Hematopoietic multipotent progenitor cell treated with erythropoietin and hydrocortisone succinate and interleukin-3 and kit ligand, for 17 days (in vitro differentiated cells): ENCODE results near the gene UBTD2.
"Not testable (repeated sequence)": the region's sequence is repeated elsewhere in the genome, so short reads cannot be mapped to it uniquely, and the experiment has no call there.

ENCODE experiments used
- DNase-seq: peaks from one replicate; pipeline ENCODE4 v3.0.0-alpha.2; 2015; ENCODE audit warnings: low spot score

Gene UBTD2

DNA sequence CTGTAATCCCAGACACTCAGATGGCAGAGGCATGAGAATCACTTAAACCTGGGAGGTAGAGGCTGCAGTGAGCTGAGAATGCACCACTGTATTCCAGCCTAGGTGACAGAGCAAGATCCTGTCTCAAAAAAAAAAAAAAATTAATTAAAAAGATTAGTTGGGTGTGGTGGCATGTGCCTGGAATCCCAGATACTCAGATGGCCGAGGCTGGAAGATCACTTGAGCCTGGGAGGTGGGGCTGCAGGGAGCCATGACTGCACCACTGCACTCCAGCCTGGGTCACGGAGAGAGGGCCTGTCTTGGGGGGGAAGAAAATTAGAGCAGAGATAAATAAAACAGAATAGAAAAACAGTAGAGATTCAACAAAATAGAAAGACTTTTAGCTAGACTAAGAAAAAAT lies 34.9 kb downstream of the UBTD2 start:
- no peak for DNase-seq

DNA sequence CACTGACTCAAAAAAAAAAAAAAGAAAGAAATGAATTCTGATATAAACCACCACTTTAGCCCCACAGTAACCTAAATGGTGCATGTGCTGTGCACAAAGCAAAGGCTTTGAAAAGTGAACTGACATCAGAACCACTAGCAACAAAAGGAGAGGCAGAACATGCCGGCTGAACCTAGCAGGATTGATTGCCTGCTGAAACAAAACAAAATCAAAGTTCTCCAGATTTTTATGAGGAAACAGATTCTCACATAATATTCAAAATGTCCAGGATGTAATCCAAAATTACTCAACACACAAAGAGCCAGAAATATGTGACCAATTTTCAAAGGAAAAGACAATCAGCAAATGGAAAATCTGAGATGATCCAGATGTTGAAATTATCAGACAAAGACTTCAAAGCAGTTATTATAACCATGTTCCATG lies 37.9 kb downstream of the UBTD2 start:
- no peak for DNase-seq

DNA sequence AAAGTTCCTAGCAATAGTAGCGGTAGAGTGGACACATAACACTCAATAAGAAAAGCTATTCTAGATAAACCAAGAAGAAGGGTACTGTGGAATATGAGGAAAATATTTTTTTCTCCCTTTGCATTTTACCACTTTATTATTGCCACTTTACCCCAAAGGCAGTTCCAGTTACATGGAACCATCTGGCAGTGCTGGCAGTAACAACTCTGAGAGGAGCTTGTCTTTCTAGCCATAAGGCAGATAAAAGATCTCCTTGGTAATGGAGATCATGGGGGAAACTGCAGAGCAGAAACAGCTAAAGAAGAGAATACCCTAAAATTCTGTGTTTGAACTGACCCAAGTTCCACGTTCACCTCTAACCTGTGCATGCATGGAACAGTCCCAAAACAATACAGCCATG lies 38.5 kb downstream of the UBTD2 start:
- no peak for DNase-seq

DNA sequence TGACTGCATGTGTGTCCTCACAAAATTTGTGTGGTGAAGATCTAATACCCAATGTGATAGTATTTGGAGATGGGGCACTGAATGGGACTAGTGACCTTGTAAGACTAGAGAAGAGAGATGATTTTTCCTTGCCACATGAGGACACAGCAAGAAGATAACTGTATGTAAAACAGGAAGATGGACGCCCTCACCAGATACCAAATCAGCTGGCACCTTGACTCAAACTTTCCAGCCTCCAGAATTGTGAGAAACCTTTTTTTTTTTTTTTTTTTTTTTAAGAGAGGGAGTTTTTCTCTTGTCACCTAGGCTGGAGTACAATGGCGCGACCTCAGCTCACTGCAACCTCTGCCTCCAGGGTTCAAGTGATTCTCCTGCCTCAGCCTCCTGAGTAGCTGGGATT lies 40.3 kb downstream of the UBTD2 start:
- DNase-seq = no peak

DNA sequence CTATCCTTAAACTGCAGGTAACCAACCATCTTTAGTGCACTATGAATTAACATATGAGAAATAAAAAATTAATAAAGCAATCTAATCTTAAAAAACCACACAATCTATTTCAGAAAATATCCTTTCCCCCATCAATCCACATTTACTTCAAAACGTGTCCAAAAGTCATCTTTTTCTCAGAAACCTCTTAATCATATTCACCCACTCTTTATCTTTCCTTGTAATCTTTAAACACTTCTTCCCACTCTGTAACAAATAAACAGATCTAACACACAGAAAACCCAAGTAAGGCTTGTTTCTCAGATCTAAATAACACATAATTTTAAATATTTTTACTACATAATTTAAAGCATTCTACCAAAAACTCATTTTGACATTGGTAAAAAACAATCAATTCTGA lies 45.2 kb downstream of the UBTD2 start:
- DNase-seq = no peak

DNA sequence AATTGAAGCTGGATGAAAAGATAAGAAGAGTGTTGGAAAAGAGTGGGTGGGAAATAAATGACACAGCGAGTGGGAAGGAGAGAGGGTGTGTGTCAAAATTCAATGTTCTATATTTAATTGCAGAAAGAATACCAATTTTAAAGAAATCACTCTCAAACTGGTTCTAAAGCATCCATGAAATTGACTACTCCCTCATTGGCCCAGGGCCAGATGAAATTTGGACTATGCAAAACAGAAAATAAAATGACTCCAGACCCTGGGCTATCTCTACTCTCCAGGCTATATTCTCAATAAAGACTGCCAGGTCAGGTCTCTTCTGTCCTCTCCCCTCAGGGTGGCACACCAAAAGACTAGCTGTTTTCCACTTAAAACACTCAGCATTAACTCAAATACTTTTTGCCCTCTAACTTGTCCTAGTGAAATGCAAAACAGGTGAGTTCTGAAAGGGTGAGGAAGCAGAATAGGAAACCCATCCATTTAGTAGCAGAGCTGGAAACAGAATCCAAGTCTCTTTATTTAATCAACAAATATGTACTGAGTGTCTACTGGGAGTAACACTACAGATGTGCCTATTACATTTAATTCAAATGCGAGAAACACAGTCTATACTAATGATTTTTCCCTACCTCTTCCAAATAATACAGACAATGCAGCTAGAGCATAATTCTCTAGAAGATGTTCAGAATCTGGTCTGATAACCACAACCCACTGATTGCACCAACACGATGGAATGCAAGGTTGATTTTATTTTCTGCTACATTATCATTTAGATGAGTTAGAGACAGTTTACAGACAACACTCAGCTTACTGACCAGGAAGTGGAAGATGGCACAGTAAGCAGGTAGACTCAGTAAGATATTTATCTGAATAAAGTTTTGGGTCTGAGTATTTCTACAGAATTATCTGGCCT lies 47.5 kb downstream of the UBTD2 start:
- no peak for DNase-seq

DNA sequence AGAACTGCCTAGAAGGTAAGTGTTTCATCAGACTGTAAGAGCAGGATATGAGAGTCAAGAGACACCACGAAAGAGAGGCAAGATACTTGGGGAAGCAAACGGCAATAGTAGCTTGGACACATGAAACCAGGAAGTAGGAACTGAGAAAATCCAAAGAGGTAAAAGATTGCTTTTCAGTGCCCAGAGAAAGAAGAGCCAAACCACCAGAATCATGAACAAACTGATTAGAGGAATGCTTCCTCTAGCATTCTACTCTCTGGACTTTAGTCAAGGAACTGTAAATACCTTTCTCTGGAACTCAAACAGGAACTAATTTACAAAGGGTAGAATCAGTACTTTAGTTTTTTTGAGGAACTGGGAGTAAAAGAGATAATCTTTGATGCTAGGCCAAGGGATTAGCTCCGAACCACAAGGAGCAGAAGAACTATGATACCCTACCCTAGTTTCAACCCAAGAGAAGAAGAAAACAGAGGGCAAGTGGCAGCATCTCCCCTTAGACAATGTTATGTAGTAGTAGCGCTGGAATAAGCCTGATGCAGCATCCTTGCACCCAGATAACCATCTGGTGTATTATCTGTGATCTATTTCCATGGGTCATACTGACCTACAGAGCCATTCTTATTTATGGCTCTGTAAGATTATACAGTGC lies 48.3 kb downstream of the UBTD2 start:
- no peak for DNase-seq

DNA sequence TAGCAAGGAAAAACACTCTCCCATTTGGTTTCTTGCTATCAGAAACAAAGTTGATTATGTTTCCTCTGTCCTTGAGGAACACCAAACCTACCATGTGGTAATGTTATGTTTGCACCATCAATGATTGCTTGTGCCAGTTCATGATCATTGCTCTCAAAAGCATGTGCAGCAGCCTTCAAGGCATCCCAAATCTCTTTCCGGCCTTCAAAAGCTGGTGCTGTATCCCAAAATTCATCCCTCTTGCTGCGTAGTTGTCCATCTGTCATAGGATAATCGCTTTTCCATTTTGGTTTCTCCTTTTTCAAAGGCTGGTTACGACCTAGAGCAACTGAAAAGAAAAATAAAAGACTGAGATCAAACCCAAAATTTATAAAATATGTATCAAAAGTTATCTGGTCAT lies 49.5 kb downstream of the UBTD2 start:
- DNase-seq = no peak

DNA sequence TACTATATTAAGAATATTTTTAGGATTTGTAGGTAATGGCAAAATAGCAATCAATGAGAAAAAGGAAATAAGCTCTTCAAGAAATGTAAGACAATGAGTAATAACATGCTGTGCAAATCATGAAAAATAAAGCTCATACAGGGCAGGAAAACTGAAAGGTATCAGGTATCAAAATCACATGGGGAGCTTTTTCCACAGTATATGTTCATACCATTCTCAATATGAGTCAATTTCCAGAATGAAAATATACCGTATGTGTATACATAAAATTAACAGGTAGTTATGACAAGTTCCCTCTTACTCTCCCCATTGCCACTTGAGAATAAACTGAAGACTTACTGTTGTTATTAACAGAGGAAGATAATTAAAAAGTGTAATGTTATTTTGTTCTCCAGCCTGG lies 53.7 kb downstream of the UBTD2 start:
- DNase-seq = no peak

DNA sequence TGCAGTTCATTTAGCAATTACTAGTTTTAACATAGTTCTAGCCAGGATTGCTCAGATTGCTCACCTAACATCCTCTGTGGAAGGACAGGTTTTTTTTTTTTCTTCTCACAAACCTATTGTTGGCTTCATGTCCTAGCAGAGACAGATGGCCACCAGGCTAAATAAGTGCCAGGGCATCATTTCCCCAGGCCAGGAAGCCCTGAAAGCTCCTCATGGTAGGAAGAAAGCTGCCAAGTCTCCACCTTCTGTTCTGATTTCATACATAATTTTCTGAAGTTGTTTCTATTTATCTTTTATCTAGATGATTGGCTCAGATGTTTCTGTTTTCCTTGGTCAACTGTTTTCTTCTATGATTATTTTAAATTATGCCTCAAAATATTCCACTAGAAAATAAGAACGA lies 58.6 kb downstream of the UBTD2 start:
- DNase-seq = no peak

DNA sequence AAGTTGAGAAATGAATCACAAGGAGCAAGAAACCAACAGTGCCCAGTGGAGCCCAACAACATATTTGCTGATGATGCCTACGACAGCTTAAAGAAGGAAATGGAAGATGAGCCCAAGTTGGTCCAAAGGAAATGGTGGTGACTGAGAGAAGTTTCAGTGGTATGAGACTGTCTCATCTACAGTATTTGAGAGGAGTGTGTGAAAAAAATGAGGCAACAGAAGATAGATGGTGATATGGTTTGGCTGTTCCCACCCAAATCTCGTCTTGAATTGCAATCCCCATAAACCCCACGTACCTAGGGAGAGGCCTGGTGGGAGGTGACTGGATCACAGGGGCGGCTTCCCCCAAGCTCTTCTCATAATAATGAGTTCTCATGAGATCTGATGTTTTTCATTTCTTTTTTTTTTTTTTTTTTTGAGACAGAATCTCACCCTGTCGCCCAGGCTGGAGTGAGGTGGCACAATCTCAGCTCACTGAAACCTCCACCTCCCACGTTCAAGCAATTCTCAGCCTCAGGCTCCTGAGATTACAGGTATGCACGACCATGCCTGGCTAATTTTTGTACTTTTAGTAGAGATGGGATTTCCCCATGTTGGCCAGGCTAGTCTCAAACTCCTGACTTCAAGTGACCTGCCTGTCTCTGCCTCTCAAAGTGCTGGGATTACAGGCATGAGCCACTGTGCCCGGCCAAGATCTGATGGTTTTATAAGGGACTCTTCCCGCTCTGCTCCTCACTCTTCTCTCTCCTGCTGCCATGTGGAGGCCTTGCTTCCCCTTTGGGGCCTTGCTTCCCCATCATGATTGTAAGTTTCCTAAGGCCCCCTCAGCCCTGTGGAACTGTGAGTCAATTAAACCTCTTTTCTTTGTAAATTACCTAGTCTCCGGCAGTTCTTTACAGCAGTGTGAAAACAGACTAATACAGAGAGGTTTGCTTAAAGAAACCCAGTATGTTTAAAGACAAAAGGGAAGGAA lies 59.4 kb downstream of the UBTD2 start:
- no peak for DNase-seq

DNA sequence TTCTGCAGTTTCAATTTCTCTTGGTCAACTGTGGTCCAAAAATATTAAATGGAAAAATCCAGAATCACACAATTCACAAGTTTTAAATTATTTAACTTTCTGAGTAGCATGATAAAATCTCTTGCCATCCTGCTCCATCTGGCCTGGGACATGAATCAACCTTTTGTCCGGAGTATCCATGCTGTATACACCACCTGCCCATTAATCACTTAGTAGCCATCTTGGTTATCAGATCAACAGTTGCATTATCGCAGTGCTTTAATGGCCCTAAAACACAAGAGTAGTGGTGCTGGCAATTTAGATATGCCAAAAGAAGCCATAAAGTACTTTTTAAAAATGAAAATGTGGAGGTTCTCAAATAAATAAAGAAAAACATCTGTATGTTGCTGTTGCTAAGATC lies 64.3 kb downstream of the UBTD2 start:
- DNase-seq = no peak

DNA sequence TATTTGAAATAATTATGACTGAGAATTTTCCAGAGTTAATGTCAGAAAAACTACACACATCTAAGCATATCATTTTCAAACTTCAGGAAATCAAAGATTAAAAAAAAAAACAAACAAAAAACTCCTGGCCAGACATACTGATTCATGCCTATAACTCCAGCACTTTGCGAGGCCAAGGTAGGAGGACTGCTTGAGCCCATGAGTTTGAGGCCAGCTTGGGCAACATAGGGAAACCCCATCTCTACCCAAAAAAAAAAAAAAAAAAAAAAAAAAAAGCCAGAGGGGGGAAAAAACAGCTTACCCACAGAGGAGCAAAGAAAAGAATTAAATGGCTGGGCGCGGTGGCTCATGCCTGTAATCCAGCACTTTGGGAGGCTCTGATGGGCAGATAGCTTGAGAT lies 67.2 kb downstream of the UBTD2 start:
- no peak for DNase-seq

DNA sequence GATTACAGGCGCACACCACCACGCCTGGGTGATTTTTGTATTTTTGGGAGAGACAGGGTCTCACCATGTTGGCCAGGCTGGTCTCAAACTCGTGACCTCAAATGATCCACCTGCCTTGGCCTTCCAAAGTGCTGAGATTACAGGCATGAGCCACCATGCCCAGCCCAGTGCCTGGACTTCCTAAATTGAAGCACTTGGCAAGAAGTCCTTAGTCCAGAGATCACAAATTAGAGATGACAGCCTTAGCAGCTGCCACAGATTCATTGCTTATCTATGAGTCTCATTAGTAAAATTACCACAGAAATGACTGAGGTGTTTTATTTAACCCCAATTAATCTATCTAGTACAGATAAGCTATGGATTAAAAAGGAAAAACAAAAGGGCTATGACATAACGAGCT lies 70.4 kb downstream of the UBTD2 start:
- DNase-seq = no peak

DNA sequence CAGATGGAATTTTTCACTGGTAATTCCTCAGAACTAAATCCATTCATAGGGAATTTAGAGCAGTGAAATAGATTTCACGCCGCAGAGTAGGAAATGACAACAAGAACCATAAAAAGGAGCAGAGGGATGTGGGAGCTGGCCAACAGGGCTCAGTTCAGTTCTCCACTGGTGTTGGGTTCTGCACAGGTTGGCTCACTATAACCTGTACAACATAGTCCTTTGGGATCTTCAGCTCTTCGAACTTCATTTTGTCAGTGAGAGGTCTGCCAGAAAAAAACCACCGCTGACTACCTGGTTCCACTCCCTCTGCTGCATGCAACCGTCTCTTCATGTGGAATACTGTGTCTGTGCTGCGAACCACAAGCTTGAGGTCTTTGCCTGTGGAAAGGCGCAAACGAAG lies 71.9 kb downstream of the UBTD2 start:
- DNase-seq = no peak

DNA sequence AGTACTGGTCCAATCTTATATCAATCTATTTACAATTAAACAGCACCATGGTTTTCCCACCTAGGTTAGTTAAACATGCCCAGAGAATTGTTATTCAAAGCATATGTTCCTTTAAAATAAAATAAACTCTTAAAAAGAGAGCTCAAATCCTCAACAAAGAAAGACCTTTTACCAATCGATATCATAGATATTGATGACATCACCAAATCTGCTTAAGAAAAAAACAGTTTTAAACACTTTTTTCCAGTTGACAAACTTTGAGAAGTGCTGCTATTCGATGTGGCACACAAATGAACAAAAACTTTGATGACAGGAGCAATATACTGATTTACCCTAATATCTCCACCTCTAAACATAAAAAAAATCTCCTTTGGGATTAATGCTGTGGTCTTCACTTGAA lies 73.8 kb downstream of the UBTD2 start:
- DNase-seq = no peak

DNA sequence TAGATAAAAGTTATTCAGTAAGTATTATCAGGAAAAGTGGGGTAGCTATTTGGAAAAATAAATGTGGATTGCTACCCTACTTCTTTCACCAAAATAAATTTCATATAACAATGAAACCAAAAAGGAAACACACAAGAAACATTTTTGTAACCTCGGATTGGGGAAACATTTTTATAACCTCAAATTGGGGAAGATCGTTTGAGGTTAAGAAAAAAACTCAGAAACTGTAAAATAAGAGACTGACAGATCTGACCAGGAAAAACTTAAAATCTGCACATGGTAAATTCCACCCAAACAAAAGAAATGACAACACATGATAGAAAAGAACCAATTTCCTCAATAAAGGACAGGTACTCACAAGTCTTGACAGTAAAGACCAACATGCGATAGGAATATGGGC lies 76.1 kb downstream of the UBTD2 start:
- DNase-seq = no peak

DNA sequence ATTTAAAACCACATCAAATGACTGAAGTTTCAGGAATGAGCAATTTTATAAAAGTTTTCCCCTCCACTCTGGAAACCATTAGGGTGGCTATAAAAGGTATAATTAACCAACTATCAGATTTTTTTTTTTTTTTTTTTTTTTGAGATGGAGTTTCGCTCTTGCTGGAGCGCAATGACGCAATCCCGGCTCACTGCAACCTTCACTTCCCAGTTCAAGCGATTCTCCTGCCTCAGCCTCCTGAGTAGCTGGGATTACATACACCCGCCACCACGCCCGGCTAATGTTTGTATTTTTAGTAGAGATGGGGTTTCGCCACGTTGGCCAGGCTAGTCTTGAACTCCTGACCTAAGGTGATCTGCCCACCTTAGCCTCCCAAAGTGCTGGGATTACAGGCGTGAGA lies 77.6 kb downstream of the UBTD2 start:
- not testable (repeated sequence) for DNase-seq

DNA sequence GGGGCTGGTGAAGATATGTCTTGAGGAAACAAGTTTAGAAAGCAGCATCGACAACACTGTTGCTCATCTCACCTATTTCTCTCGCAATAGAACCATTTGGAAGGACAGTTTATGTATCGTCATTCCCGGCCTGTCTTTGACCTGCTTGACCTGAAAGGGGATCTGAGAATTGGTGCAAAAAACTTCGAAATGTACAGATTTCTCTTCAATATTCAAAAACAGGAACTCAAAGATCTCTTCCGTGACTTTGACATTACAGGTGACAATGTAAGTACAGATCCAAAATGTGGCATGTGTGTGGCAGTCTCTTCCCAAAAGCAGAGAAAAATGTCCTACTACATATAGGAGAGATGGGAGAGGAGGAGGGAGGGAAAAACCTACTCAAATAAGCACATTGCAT lies 83.1 kb downstream of the UBTD2 start:
- DNase-seq = no peak

DNA sequence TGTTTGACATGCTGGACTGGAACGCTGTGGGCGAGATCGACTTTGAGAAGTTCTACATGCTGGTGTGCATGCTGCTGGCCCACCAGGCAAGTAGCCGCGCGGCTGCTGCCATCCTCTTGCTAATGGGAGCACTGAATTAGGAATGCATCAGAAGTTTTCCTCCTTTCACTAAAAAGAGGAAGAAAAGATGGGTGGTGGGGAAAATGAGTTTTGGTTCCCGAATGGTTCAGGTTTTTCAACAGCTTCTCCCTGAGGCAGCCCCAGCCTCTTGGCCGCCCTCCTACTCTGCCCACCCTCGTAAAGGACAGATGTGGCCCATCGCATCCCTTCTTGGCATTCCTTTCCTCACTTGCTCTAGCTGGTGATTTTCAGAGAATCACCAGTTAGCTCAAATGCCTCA lies 84.1 kb downstream of the UBTD2 start:
- DNase-seq = no peak

DNA sequence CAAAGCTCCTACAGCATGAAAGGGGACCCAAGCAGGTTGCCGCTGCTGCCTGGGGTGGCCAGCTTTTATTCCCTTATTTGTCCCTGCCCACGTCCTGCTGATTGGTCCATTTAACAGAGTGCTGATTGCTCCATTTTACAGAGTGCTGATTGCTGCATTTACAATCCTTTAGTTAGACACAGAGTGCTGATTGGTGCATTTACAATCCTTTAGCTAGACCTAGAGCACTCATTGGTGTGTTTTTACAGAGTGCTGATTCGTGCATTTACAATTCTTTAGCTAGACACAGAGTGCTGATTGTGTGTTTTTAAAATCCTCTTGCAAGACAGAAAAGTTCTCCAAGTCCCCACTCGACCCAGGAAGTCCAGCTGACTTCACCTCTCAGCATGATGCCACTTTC lies 85.8 kb downstream of the UBTD2 start:
- not testable (repeated sequence) for DNase-seq

DNA sequence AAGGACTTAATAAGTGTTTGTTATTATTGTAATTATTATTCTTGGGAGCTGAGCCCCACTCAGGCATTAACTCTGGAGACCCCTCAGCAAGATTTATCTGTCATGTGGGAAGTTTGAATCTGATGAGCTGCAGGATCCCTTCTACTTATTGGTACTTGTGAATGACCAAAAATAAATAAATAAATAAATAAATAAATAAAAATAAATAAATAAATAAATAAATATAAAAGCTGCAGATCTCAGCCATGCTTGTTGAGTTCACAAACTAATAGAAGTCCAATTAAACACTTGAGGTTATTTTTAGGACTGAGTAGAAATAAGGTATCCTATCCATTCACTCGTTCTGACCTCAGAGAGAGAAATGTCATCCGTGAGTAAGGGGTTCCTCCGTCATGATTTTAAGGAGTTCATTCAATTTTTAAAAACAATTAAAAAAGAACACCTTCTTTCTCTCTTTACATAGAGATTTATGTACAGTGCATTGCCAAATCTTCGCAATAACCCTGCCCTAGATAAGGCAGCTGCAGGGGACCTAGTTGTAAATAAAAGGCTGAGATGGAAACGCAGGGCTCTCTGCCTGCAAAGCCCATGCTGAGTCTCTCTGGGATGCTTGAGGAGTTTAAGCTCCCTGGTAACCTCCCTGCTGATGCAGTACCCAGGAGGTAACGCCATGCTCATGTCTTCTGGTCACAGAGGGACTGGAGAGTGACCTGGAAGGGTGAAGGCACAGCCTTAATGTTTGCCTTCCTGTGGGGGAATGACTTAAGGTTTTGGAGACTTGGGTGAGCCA lies 88.4 kb downstream of the UBTD2 start:
- DNase-seq = no peak
